MM.1S (cell line): Measurements from ENCODE around the gene CLCN4.

ENCODE experiments used
- DNase-seq: peaks from one replicate; pipeline ENCODE4 v3.0.0-alpha.2; 2015
- H2AFZ ChIP-seq: fragments of 300-600 bp; sonication (generic); 2 replicates; pipeline ENCODE4 v1.6.0; 2016; ENCODE audit warnings: antibody characterized with exemption, low read length
- H3F3A ChIP-seq: fragments of 300-600 bp; sonication (generic); 2 replicates; pipeline ENCODE4 v1.6.1; 2016; ENCODE audit warnings: mild to moderate bottlenecking, antibody characterized with exemption, low read length, moderate library complexity, mixed read lengths; ENCODE audit not compliant: insufficient read depth
- H3K27ac ChIP-seq: fragments of 300-600 bp; sonication (generic); 2 replicates; pipeline ENCODE4 v1.5.1; 2016; ENCODE audit warnings: mild to moderate bottlenecking, low read length
- H3K27me3 ChIP-seq: fragments of 300-600 bp; sonication (generic); replicated peaks from 2 replicates; pipeline ENCODE4 v1.6.0; 2016; ENCODE audit warnings: low read length; ENCODE audit not compliant: insufficient read depth
- H3K36me3 ChIP-seq: fragments of 300-600 bp; sonication (generic); replicated peaks from 2 replicates; pipeline ENCODE4 v1.6.1; 2016; ENCODE audit warnings: mild to moderate bottlenecking, low read length, mixed read lengths; ENCODE audit not compliant: insufficient read depth
- H3K4me1 ChIP-seq: fragments of 300-600 bp; sonication (generic); 2 replicates; pipeline ENCODE4 v1.6.1; 2016; ENCODE audit warnings: low read length, mixed read lengths
- H3K4me2 ChIP-seq: fragments of 300-600 bp; sonication (generic); 2 replicates; pipeline ENCODE4 v1.6.0; 2016; ENCODE audit warnings: low read depth, low read length
- H3K4me3 ChIP-seq: fragments of 300-600 bp; sonication (generic); 2 replicates; pipeline ENCODE4 v1.5.1; 2016; ENCODE audit warnings: low read length, mixed read lengths
- H3K79me2 ChIP-seq: fragments of 300-600 bp; sonication (generic); 2 replicates; pipeline ENCODE4 v1.6.1; 2016; ENCODE audit warnings: mixed run types, low read length, mixed read lengths
- H3K9ac ChIP-seq: fragments of 300-600 bp; sonication (generic); 2 replicates; pipeline ENCODE4 v1.6.1; 2016; ENCODE audit warnings: low read length, mixed read lengths
- H3K9me2 ChIP-seq: fragments of 300-600 bp; sonication (generic); replicated peaks from 2 replicates; pipeline ENCODE4 v1.6.1; 2016; ENCODE audit warnings: mild to moderate bottlenecking, low read length, mixed read lengths; ENCODE audit not compliant: insufficient read depth
- H3K9me3 ChIP-seq: fragments of 300-600 bp; sonication (generic); replicated peaks from 2 replicates; pipeline ENCODE4 v1.6.1; 2016; ENCODE audit warnings: mild to moderate bottlenecking, low read length, mixed read lengths; ENCODE audit not compliant: insufficient read depth
- H4K20me1 ChIP-seq: fragments of 300-600 bp; sonication (generic); 2 replicates; pipeline ENCODE4 v1.6.1; 2016; ENCODE audit warnings: mild to moderate bottlenecking, low read length, moderate library complexity, mixed read lengths; ENCODE audit not compliant: insufficient read depth
- EZH2 ChIP-seq: fragments of 300-600 bp; sonication (generic); optimal IDR thresholded peaks from 2 replicates; pipeline ENCODE3; 2017; ENCODE audit warnings: low read depth, mild to moderate bottlenecking, antibody characterized with exemption, low read length, mixed read lengths
- EZH2phosphoT487 ChIP-seq: fragments of 300-600 bp; sonication (generic); IDR thresholded peaks from 2 replicates; pipeline ENCODE4 v1.6.1; 2018; ENCODE audit warnings: antibody characterized with exemption, low read length
- TF ChIP-seq, protein P1 (sequence below): fragments of 300-600 bp; sonication (generic); IDR thresholded peaks from 2 replicates; pipeline ENCODE4 v1.5.1; 2016; ENCODE audit warnings: antibody characterized with exemption, low read length, mixed read lengths

CLCN4 gene

GRCh38 chrX:10213716-10214115 is 56.9 kb downstream of the CLCN4 start:
- no peak overlapping the region for H3K4me3 ChIP-seq
- no peaks in the 10 kb centered on the region for H3K27me3 ChIP-seq
- H3K79me2 ChIP-seq = no peaks in the 10 kb centered on the region
- no peak overlapping the region for H3K9ac ChIP-seq
- no peak overlapping the region for H3K4me2 ChIP-seq
- no peak for DNase-seq
- no peaks in the 10 kb centered on the region for H3K4me1 ChIP-seq
- no peak for TF ChIP-seq EZH2
- no peak for TF ChIP-seq EZH2phosphoT487
- TF ChIP-seq, protein P1, sequence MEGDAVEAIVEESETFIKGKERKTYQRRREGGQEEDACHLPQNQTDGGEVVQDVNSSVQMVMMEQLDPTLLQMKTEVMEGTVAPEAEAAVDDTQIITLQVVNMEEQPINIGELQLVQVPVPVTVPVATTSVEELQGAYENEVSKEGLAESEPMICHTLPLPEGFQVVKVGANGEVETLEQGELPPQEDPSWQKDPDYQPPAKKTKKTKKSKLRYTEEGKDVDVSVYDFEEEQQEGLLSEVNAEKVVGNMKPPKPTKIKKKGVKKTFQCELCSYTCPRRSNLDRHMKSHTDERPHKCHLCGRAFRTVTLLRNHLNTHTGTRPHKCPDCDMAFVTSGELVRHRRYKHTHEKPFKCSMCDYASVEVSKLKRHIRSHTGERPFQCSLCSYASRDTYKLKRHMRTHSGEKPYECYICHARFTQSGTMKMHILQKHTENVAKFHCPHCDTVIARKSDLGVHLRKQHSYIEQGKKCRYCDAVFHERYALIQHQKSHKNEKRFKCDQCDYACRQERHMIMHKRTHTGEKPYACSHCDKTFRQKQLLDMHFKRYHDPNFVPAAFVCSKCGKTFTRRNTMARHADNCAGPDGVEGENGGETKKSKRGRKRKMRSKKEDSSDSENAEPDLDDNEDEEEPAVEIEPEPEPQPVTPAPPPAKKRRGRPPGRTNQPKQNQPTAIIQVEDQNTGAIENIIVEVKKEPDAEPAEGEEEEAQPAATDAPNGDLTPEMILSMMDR = no peak
- H3K27ac ChIP-seq = no peak overlapping the region
- no peaks in the 10 kb centered on the region for H3F3A ChIP-seq
- no peaks in the 10 kb centered on the region for H4K20me1 ChIP-seq
- H2AFZ ChIP-seq = no peak overlapping the region
- no peaks in the 10 kb centered on the region for H3K36me3 ChIP-seq
- H3K9me3 ChIP-seq = no peaks in the 10 kb centered on the region
- H3K9me2 ChIP-seq = no peaks in the 10 kb centered on the region

- Histone ChIP-seq H3K4me3 (no peak overlapping the region), H3K4me2 (no peak overlapping the region), H3K79me2 (no peaks in the 10 kb centered on the region), H2AFZ (no peak overlapping the region), H3K36me3 (no peaks in the 10 kb centered on the region), H3K4me1 (no peaks in the 10 kb centered on the region), H3K27me3 (no peaks in the 10 kb centered on the region), H4K20me1 (no peaks in the 10 kb centered on the region), H3K9ac (no peak overlapping the region), H3K9me2 (no peaks in the 10 kb centered on the region), H3K27ac (no peak overlapping the region), H3K9me3 (no peaks in the 10 kb centered on the region), H3F3A (no peaks in the 10 kb centered on the region)
- TF ChIP-seq EZH2 = no peak
- no peak for TF ChIP-seq EZH2phosphoT487
- TF ChIP-seq, protein P1 = no peak
- no peak for DNase-seq
Observed at GRCh38 chrX:10216208-10216607, 59.4 kb downstream of the CLCN4 start.

- Histone ChIP-seq H3K27me3 (no peaks in the 10 kb centered on the region), H3K4me2 (no peak overlapping the region), H2AFZ (no peak overlapping the region), H4K20me1 (no peaks in the 10 kb centered on the region), H3K36me3 (no peaks in the 10 kb centered on the region), H3K27ac (no peak overlapping the region), H3K79me2 (no peaks in the 10 kb centered on the region), H3K9ac (no peak overlapping the region), H3K4me1 (no peaks in the 10 kb centered on the region), H3F3A (no peaks in the 10 kb centered on the region), H3K9me3 (no peaks in the 10 kb centered on the region), H3K9me2 (no peaks in the 10 kb centered on the region), H3K4me3 (no peak overlapping the region)
- no peak for TF ChIP-seq EZH2phosphoT487
- TF ChIP-seq, protein P1 = peak; percentile 10; the same call in 1 of the 2 replicates
- no peak for TF ChIP-seq EZH2
- DNase-seq = no peak
Observed at GRCh38 chrX:10217198-10217597, 60.4 kb downstream of the CLCN4 start.
